DMS 273 (cell line): Measurements from ENCODE around the gene UBAC2.

Experiments used
- DNase-seq: peaks from one replicate; lab custom pipeline; 2025; ENCODE audit not compliant: unreplicated experiment; lab: John Stamatoyannopoulos, UW

The UBAC2 gene

GRCh38 chr13:99353836-99354235 is 153.2 kb downstream of the UBAC2 start:
- no peak for DNase-seq

- no peak for DNase-seq
Measured at GRCh38 chr13:99354371-99354951, 153.8 kb downstream of the UBAC2 start.

- no peak for DNase-seq
Measured at GRCh38 chr13:99355267-99356011, 154.8 kb downstream of the UBAC2 start.

GRCh38 chr13:99356012-99356261 is 155.3 kb downstream of the UBAC2 start:
- DNase-seq: no peak

GRCh38 chr13:99356262-99357091 is 155.8 kb downstream of the UBAC2 start:
- DNase-seq: no peak

GRCh38 chr13:99357131-99357596 is 156.5 kb downstream of the UBAC2 start:
- DNase-seq: no peak

- no peak for DNase-seq
Measured at GRCh38 chr13:99357941-99358340, 157.3 kb downstream of the UBAC2 start.

GRCh38 chr13:99359528-99359927 is 158.9 kb downstream of the UBAC2 start:
- no peak for DNase-seq

GRCh38 chr13:99360696-99361095 is 160.0 kb downstream of the UBAC2 start:
- DNase-seq: no peak

GRCh38 chr13:99361197-99361596 is 160.5 kb downstream of the UBAC2 start:
- DNase-seq: no peak

GRCh38 chr13:99362362-99362761 is 161.7 kb downstream of the UBAC2 start:
- DNase-seq: no peak

GRCh38 chr13:99363391-99363790 is 162.7 kb downstream of the UBAC2 start:
- no peak for DNase-seq

GRCh38 chr13:99363949-99364348 is 163.3 kb downstream of the UBAC2 start:
- no peak for DNase-seq

GRCh38 chr13:99366075-99366987 is 165.7 kb downstream of the UBAC2 start:
- DNase-seq: no peak

- DNase-seq: no peak
Measured at GRCh38 chr13:99367106-99367616, 166.5 kb downstream of the UBAC2 start.

- DNase-seq: no peak
Measured at GRCh38 chr13:99367663-99368448, 167.2 kb downstream of the UBAC2 start.

GRCh38 chr13:99370481-99371275 is 170.0 kb downstream of the UBAC2 start:
- no peak for DNase-seq

- DNase-seq: no peak
Measured at GRCh38 chr13:99371956-99372355, 171.3 kb downstream of the UBAC2 start.

GRCh38 chr13:99373436-99373835 is 172.8 kb downstream of the UBAC2 start:
- DNase-seq: no peak
